IgD-negative memory B cell (primary cell): Measurements from ENCODE around the gene DENND1A. TPM values are rescaled to one million over a fixed set of nuclear protein-coding genes. Genes with fewer than 3 reads are reported as not detected.

Experiments
- H3K27ac Mint-ChIP-seq, 3 donors: one replicate each; pipeline ENCODE4 v1.8.0; 2020 to 2022; ENCODE audit warnings: mild to moderate bottlenecking in 3 of 3, mixed read lengths in 3 of 3, moderate library complexity in 1 of 3
- H3K27me3 Mint-ChIP-seq: one replicate; pipeline ENCODE4 v1.8.0; 2021; ENCODE audit warnings: mixed read lengths
- H3K36me3 Mint-ChIP-seq: one replicate; pipeline ENCODE4 v1.8.0; 2020; ENCODE audit warnings: mild to moderate bottlenecking, mixed read lengths
- H3K4me1 Mint-ChIP-seq, 3 donors: one replicate each; pipeline ENCODE4 v1.8.0; 2020 to 2022; ENCODE audit warnings: mixed read lengths in 3 of 3, mild to moderate bottlenecking in 1 of 3
- H3K4me3 Mint-ChIP-seq, 4 donors: one replicate each; pipeline ENCODE4 v1.8.0; 2020 to 2022; ENCODE audit warnings: mild to moderate bottlenecking in 4 of 4, mixed read lengths in 4 of 4, moderate library complexity in 3 of 4
- H3K9me3 Mint-ChIP-seq, 3 donors: one replicate each; pipeline ENCODE4 v1.8.0; 2020 to 2021; ENCODE audit warnings: mixed read lengths in 3 of 3, mild to moderate bottlenecking in 1 of 3
- polyA plus RNA-seq: library from polyadenylated mRNA; unstranded; fragments of 300-500 nt; fragmentation: Illumina TruSeq; gene quantifications from one replicate; pipeline ENCODE4 v1.2.3, GENCODE V29; 2021

Gene DENND1A
- polyA plus RNA-seq, 1 donor from 2014 or later: 6.4 TPM

DNA sequence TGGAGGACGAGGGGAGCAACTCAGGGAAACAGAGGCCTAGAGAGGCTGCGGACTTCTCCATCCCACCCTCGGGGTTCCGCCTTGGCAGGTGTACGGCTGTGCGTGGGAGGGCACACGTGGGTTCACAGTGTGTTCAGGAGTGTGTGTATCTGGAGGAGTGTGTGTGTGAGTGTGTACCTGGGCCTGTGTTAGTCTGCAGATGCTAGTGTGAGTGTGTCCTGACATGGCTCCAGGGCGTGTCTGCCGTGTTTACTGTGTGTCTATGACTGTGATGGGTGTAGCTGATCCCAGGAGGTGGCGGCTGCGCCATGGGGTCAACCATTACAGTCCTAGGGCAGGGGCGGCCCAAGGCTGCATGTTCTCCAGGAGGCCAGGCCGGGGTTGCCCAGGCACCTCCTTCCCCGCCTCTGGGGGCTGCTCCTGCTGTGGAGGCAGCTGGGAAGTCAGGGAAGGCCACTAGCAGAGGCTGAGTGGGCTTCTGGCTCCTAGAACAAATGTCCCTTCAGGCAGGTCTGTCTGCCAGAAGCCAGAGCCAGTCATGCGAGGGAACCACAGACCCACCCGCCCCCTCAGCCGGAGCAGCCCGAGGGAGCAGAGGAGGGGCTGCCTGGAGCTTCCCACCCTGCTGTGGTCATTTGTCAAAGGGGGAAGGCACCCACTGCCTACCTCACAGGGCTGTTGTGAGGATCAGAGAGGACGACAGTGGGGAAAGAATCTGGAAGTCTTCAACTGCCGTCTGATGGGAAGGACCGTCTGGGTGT lies 552.5 kb downstream of the DENND1A start:
- Mint-ChIP-seq H3K4me1 (peaks cover 0 to 4% (median 2%) of the 10 kb centered on the region in 3 donors), H3K4me3 (no peak overlapping the region), H3K27me3 (peaks cover 20% of the 10 kb centered on the region), H3K36me3 (peaks cover 5% of the 10 kb centered on the region), H3K27ac (peak overlapping the region in 2 of 3 donors; percentile 53 to 59), H3K9me3 (peaks cover 0 to 1% (median 0%) of the 10 kb centered on the region in 3 donors)

GRCh38 chr9:123376218-123377071 lies 553.5 kb downstream of the DENND1A start:
- no peak overlapping the region for H3K4me3 Mint-ChIP-seq
- H3K9me3 Mint-ChIP-seq: peaks cover 0 to 1% (median 0%) of the 10 kb centered on the region in 3 donors
- peak overlapping the region in 1 of 3 donors; percentile 53 for H3K27ac Mint-ChIP-seq
- peaks cover 0 to 6% (median 5%) of the 10 kb centered on the region in 3 donors for H3K4me1 Mint-ChIP-seq
- H3K36me3 Mint-ChIP-seq: peaks cover 5% of the 10 kb centered on the region
- peaks cover 30% of the 10 kb centered on the region for H3K27me3 Mint-ChIP-seq

DNA sequence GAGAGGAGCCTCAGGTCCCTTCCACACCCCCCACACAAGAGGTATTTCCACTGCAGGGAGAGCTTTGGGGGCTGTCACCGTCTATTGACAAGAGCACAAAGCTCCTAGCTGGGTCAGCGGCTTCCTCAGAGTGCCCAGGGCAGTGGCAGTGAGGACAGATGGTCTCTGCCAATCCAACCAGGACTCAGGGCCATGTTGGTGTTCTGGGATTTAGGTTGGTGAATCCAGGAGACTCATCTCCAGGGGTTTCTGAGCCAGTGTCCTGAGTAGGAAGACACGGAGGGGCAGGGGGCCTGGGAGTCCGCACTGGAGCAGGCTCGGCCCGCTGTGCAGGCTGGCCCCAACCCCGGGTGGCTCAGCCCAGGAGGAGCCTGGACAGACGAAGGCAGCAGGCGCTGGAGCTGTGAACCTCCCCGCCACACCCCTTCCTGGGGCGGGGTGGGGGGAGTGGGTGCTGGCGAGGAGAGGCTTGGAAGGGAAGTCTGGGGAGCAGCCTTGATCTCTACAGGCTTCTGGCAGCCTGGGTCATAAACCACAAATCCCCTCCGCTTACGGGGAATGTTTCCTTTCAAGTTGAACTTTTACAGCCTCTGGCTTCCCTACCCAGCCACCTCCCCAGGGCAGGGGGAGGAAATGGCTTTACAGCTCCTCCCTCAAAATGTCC lies 554.3 kb downstream of the DENND1A start:
- H3K4me1 Mint-ChIP-seq: peaks cover 0 to 6% (median 5%) of the 10 kb centered on the region in 3 donors
- peaks cover 4% of the 10 kb centered on the region for H3K36me3 Mint-ChIP-seq
- peaks cover 0 to 1% (median 0%) of the 10 kb centered on the region in 3 donors for H3K9me3 Mint-ChIP-seq
- H3K27ac Mint-ChIP-seq: no peak overlapping the region
- H3K4me3 Mint-ChIP-seq: no peak overlapping the region
- H3K27me3 Mint-ChIP-seq: peaks cover 33% of the 10 kb centered on the region

DNA sequence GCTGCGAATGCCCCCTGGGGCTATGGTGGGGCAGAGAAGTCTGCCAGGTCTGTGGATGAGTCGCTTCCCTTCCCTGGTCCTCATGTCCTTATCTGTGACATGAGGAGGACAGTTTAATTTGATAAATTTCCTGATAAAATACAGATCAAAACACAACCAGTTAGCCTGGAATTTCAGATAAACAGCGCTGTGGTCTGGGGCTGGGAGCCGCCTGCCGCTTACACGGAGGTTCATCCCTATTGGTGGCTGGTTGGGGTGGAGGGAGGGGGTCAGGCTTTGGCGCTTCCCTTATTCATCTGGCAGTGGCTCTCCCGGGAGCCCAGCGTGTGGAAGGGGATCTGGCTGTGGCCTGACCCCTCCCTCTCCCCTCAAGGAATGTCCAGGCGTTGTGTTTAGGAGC lies 556.0 kb downstream of the DENND1A start:
- Mint-ChIP-seq H3K36me3 (peaks cover 4% of the 10 kb centered on the region), H3K4me3 (no peak overlapping the region), H3K27me3 (peaks cover 37% of the 10 kb centered on the region), H3K4me1 (peaks cover 0 to 6% (median 5%) of the 10 kb centered on the region in 3 donors), H3K9me3 (peaks cover 0 to 1% (median 0%) of the 10 kb centered on the region in 3 donors), H3K27ac (no peak overlapping the region)

GRCh38 chr9:123373447-123373923 lies 556.4 kb downstream of the DENND1A start:
- H3K36me3 Mint-ChIP-seq: peaks cover 4% of the 10 kb centered on the region
- H3K4me3 Mint-ChIP-seq: no peak overlapping the region
- peaks cover 0 to 1% (median 0%) of the 10 kb centered on the region in 3 donors for H3K9me3 Mint-ChIP-seq
- peaks cover 0 to 6% (median 5%) of the 10 kb centered on the region in 3 donors for H3K4me1 Mint-ChIP-seq
- H3K27me3 Mint-ChIP-seq: peaks cover 37% of the 10 kb centered on the region
- H3K27ac Mint-ChIP-seq: no peak overlapping the region

- Mint-ChIP-seq H3K27ac (peak overlapping the region in 1 of 3 donors; percentile 44), H3K4me3 (peak overlapping the region in 1 of 4 donors; percentile 52), H3K4me1 (peaks cover 0 to 6% (median 5%) of the 10 kb centered on the region in 3 donors), H3K36me3 (peaks cover 4% of the 10 kb centered on the region), H3K27me3 (peaks cover 37% of the 10 kb centered on the region), H3K9me3 (peaks cover 0 to 1% (median 0%) of the 10 kb centered on the region in 3 donors)
Observed at GRCh38 chr9:123372766-123373446, 557.0 kb downstream of the DENND1A start.

DNA sequence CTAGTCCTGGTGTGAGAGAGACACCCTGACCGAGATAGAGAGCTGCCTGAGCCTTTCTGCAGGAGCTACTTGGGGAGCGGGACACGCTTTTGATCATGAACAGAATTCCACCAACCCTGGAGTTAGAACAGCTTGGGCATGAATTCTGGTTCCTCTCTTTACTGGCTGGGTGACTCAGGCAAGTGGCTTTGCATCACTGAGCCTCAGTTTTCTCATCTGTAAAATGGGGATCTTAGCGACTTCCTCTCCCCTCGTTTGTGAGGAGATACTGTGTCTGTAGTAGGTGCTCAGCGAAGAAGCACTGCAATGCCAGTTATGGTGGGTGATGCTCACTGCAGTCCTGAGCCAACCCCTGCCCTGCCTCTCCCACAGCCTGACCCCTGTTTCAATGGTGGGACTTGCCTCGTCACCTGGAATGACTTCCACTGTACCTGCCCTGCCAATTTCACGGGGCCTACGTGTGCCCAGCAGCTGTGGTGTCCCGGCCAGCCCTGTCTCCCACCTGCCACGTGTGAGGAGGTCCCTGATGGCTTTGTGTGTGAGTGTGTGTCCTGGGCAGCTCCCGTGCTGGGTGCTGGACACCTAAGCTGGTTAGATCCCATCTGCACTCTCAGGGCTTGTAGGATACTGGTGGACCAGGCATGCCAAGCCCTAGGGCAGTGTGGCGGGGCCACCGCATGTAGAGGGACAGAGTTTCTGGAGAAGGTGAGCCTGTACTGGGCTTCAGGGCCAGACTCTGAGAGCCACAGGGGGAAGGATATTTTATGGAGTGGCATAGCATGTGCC lies 557.9 kb downstream of the DENND1A start:
- Mint-ChIP-seq H3K36me3 (peaks cover 2% of the 10 kb centered on the region), H3K27me3 (peaks cover 37% of the 10 kb centered on the region), H3K27ac (peak overlapping the region in 1 of 3 donors; percentile 44), H3K4me1 (peaks cover 0 to 6% (median 5%) of the 10 kb centered on the region in 3 donors), H3K9me3 (peaks cover 0 to 1% (median 0%) of the 10 kb centered on the region in 3 donors), H3K4me3 (peak overlapping the region in 2 of 4 donors; percentile 10 to 66)

DNA sequence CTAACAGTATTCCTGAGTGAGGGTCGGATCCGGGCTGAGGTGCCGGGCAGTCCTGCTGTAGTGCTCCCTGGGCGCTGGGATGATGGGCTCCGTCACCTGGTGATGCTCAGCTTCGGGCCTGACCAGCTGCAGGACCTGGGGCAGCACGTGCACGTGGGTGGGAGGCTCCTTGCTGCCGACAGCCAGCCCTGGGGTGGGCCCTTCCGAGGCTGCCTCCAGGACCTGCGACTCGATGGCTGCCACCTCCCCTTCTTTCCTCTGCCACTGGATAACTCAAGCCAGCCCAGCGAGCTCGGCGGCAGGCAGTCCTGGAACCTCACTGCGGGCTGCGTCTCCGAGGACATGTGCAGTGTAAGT lies 558.7 kb downstream of the DENND1A start:
- Mint-ChIP-seq H3K9me3 (peaks cover 0 to 1% (median 0%) of the 10 kb centered on the region in 3 donors), H3K27me3 (peaks cover 39% of the 10 kb centered on the region), H3K4me1 (peaks cover 0 to 6% (median 5%) of the 10 kb centered on the region in 3 donors), H3K27ac (peak overlapping the region in 1 of 3 donors; percentile 47), H3K36me3 (peaks cover 2% of the 10 kb centered on the region), H3K4me3 (no peak overlapping the region)

- Mint-ChIP-seq H3K9me3 (peaks cover 0 to 1% (median 0%) of the 10 kb centered on the region in 3 donors), H3K4me1 (peaks cover 0 to 6% (median 5%) of the 10 kb centered on the region in 3 donors), H3K27me3 (peaks cover 39% of the 10 kb centered on the region), H3K4me3 (no peak overlapping the region), H3K27ac (peak overlapping the region in 1 of 3 donors; percentile 47), H3K36me3 (peaks cover 2% of the 10 kb centered on the region)
Observed at GRCh38 chr9:123370526-123371227, 559.2 kb downstream of the DENND1A start.

DNA sequence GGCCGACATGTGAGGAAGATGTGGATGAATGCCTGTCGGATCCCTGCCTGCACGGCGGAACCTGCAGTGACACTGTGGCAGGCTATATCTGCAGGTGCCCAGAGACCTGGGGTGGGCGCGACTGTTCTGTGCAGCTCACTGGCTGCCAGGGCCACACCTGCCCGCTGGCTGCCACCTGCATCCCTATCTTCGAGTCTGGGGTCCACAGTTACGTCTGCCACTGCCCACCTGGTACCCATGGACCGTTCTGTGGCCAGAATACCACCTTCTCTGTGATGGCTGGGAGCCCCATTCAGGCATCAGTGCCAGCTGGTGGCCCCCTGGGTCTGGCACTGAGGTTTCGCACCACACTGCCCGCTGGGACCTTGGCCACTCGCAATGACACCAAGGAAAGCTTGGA lies 559.8 kb downstream of the DENND1A start:
- Mint-ChIP-seq H3K4me1 (peaks cover 0 to 6% (median 5%) of the 10 kb centered on the region in 3 donors), H3K36me3 (peaks cover 2% of the 10 kb centered on the region), H3K9me3 (peaks cover 0 to under 1% (median 0%) of the 10 kb centered on the region in 3 donors), H3K27ac (no peak overlapping the region), H3K4me3 (no peak overlapping the region), H3K27me3 (peaks cover 41% of the 10 kb centered on the region)

- Mint-ChIP-seq H3K27ac (no peak overlapping the region), H3K4me1 (peaks cover 0 to 6% (median 5%) of the 10 kb centered on the region in 3 donors), H3K27me3 (peaks cover 36% of the 10 kb centered on the region), H3K4me3 (no peak overlapping the region), H3K36me3 (peaks cover 2% of the 10 kb centered on the region), H3K9me3 (no peaks in the 10 kb centered on the region)
Observed at GRCh38 chr9:123369296-123369695, 560.6 kb downstream of the DENND1A start.

DNA sequence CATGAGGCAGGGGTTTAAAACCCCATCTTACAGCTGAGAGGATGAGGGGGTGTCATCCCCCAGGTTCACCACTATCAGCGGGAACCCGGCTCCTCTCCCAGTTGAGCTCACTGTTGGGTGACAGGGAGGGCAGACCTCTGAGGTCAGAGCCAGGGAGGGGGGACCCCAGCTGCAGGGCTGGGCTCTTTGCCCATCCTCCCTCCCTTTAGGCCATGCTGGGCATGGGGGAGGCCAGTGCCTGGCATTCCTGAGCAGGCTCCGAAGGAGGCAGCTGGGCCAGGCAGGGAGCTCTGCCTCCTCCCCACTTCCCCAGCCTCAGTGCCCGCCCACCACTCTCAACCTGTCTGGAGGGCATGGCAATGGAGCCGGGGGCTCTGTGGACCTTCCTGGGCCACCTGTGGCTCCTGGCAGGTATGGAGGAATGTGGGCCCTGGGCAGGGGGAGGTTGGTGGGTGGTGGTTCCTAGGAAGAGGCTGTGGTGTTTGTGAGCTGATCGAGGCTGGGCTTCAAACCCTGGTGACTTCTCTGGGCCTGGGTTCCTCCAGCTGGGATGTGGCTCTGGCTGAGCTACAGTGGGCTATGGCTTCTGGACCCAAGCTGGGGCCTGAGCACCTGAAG lies 561.3 kb downstream of the DENND1A start:
- peaks cover 0 to 6% (median 5%) of the 10 kb centered on the region in 3 donors for H3K4me1 Mint-ChIP-seq
- peaks cover 31% of the 10 kb centered on the region for H3K27me3 Mint-ChIP-seq
- peak overlapping the region in 1 of 4 donors; percentile 28 for H3K4me3 Mint-ChIP-seq
- no peak overlapping the region for H3K27ac Mint-ChIP-seq
- H3K36me3 Mint-ChIP-seq: peaks cover 2% of the 10 kb centered on the region
- H3K9me3 Mint-ChIP-seq: no peaks in the 10 kb centered on the region
